Heart right ventricle (tissue), 16 donors: ENCODE data around the gene PIERCE2. TPM values are rescaled to one million over a fixed set of nuclear protein-coding genes. Genes with fewer than 3 reads are reported as not detected.

ENCODE experiments used
- ATAC-seq, 8 donors: fragments of 200-7000 bp; cut with Tn5 transposase; one replicate each; pipeline ENCODE4 v1.9.1; 2020; ENCODE audit warnings: mild to moderate bottlenecking in 8 of 8, moderate library complexity in 8 of 8, moderate number of reproducible peaks in 1 of 8
- DNase-seq, 2 donors: peaks; one replicate each; pipeline ENCODE4 v3.0.0-alpha.2; 2020
- H3K27ac ChIP-seq, 10 donors: fragments of 200-600 bp; sonication (generic) in 2 of 10; one replicate each; pipeline versions ENCODE4 v1.5.0 to v1.8.0; 2020 to 2022; ENCODE audit warnings: mild to moderate bottlenecking in 3 of 10
- H3K27me3 ChIP-seq, 7 donors: fragments of 200-600 bp; one replicate each; pipeline ENCODE4 v1.8.0; 2021 to 2022; ENCODE audit warnings: mild to moderate bottlenecking in 2 of 7
- H3K36me3 ChIP-seq, 9 donors: fragments of 200-600 bp; sonication (generic) in 1 of 9; one replicate each; pipeline versions ENCODE4 v1.5.0 to v1.8.0; 2020 to 2022; ENCODE audit warnings: mild to moderate bottlenecking in 2 of 9
- H3K4me1 ChIP-seq, 9 donors: fragments of 200-600 bp; sonication (generic) in 1 of 9; one replicate each; pipeline versions ENCODE4 v1.5.0 to v1.8.0; 2020 to 2022; ENCODE audit warnings: mild to moderate bottlenecking in 4 of 9
- H3K4me3 ChIP-seq, 10 donors: fragments of 200-600 bp; sonication (generic) in 2 of 10; one replicate each; pipeline versions ENCODE4 v1.5.0 to v1.8.0; 2020 to 2022; ENCODE audit warnings: mild to moderate bottlenecking in 7 of 10, moderate library complexity in 2 of 10
- H3K9me3 ChIP-seq, 11 donors: fragments of 200-600 bp in 10 of 11; sonication (generic) in 2 of 11; one replicate each; pipeline versions ENCODE4 v1.5.0 to v1.8.0; 2013 to 2022; ENCODE audit warnings: mild to moderate bottlenecking in 2 of 11, control low read depth in 1 of 11, moderate library complexity in 1 of 11
- WGBS, 2 donors: extraction: QIAGEN DNeasy Blood & Tissue Kit; methylation state at CpG; one replicate each; pipeline ENCODE4 v1.1.7; 2013; ENCODE audit warnings: inconsistent platforms in 1 of 2; 5-methylcytosine and 5-hydroxymethylcytosine counted together
- intact Hi-C, 10 donors: fragments of 100-400 bp; cut with DNase I; formaldehyde crosslinking; loops; one replicate each; pipeline versions ENCODE4 v1.11.1 to v1.14.2; 2022
- microRNA-seq, 2 donors: library from miRNA; unstranded; fragments of <30 nt; microRNA quantifications; one replicate each; pipeline ENCODE4 v1.2.0, GENCODE V29; 2021
- polyA plus RNA-seq, 2 donors: library from polyadenylated mRNA; stranded (reverse); fragments of 200-250 nt; gene quantifications; one replicate each; pipeline ENCODE4 v1.2.3, GENCODE V29; 2013
- total RNA-seq, 10 donors: library from RNA; stranded (reverse); fragmentation: NEBNext Ultra II Directional in 3 of 10; extraction: Animal tissue kit (Norgen Biotek cat#: 25700) in 3 of 10; gene quantifications; one replicate each; pipeline versions ENCODE4 v1.2.1 to v1.2.4, GENCODE V29; 2021 to 2023
- TF ChIP-seq, protein P1 (sequence below), 9 donors: fragments of 200-600 bp; sonication (generic) in 2 of 9; IDR thresholded peaks; one replicate each; pipeline versions ENCODE4 v1.5.0 to v1.8.0; 2021 to 2022; ENCODE audit warnings: antibody characterized with exemption in 9 of 9, mild to moderate bottlenecking in 5 of 9, moderate library complexity in 1 of 9
- donor health status: Arrhythmogenic right ventricular cardiomyopathy.
- donor health status: ischemic (EF 13 %, LVEDD 7.1; RV severe dilation, severe dysfunction).
- donor health status: healthy with polysubstance abuse.
- donor health status: DM: no; HTN: yes; CAD: no.
- donor health status: DM: no; HTN: no; CAD: no.
- donor health status: ischemic (EF 25% LVEDD 6.9; RV normal size, moderate dysfunction).
- donor health status: ischemic (EF 25% LVEDD 5.7; RV mildly dilated, moderate dysfunction).
- donor health status: healthy.
- donor health status: DM: yes; HTN: yes; CAD: no.
- donor health status: Ischemic cardiomyopathy.
- donor health status: ischemic (EF 35%, LVEDD 5.7; RV mildly dilated, moderate dysfunction).
- donor health status: nonischemic (EF 11% LVEDD 7.7; RV severe dilation, severe dysfunction).
- donor health status: DM: yes; HTN: yes; CAD: no.
- donor health status: PGD.
- donor health status: ischemic (EF 29% LVEDD 5.4; RV normal size, mild dysfunction).
- donor health status: nonischemic (EF 23%, LVEDD 6.1; RV moderate dilation, normal function).

Gene PIERCE2
- total and polyA plus RNA-seq, 12 donors: 3.0 to 11.6 (median 5.6) TPM

DNA sequence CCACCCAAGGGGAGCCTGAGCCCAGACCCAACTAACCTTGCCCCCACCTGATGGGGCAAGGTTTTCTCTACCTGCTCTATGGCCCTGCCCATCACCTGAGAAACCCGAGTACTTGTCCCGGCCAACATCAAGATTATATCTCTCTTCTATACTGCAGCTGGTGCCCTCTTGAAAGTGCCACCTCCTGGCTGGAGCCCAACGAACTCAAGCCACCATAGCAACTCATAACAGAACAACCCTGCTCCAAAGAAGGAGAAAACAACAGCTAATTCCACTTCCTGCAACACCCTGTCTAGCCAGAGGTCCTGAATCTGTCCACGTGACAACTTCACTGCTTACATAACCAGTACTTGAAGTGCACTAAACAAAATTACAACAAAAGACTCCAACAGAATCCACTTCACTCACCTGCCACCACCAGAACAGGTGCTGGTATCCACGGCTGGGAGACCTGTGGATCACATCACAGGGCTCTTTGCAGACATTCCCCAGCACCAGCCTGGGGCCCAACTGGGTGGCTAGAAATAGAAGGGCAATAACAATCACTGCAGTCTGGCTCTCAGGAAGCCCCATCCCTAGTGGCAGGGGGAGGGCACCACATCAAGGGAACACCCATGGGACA, 49.2 kb downstream of the PIERCE2 start:
- peaks cover 0 to 24% (median 4%) of the 10 kb centered on the region in 11 donors for H3K9me3 ChIP-seq
- ATAC-seq (no peak), DNase-seq (no peak)
- 88 to 90% methylated on average over 5 of the region's 5 CpGs for WGBS, 2 donors
- no peaks in the 10 kb centered on the region for H3K4me1 ChIP-seq
- intact Hi-C loops: no loop called here
- H3K27me3 ChIP-seq: no peaks in the 10 kb centered on the region
- H3K36me3 ChIP-seq: no peaks in the 10 kb centered on the region
- H3K4me3 ChIP-seq: no peak overlapping the region
- no peak overlapping the region for H3K27ac ChIP-seq
- TF ChIP-seq, protein P1, sequence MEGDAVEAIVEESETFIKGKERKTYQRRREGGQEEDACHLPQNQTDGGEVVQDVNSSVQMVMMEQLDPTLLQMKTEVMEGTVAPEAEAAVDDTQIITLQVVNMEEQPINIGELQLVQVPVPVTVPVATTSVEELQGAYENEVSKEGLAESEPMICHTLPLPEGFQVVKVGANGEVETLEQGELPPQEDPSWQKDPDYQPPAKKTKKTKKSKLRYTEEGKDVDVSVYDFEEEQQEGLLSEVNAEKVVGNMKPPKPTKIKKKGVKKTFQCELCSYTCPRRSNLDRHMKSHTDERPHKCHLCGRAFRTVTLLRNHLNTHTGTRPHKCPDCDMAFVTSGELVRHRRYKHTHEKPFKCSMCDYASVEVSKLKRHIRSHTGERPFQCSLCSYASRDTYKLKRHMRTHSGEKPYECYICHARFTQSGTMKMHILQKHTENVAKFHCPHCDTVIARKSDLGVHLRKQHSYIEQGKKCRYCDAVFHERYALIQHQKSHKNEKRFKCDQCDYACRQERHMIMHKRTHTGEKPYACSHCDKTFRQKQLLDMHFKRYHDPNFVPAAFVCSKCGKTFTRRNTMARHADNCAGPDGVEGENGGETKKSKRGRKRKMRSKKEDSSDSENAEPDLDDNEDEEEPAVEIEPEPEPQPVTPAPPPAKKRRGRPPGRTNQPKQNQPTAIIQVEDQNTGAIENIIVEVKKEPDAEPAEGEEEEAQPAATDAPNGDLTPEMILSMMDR (IDR thresholded peaks at IDR 0.05): no peak

DNA sequence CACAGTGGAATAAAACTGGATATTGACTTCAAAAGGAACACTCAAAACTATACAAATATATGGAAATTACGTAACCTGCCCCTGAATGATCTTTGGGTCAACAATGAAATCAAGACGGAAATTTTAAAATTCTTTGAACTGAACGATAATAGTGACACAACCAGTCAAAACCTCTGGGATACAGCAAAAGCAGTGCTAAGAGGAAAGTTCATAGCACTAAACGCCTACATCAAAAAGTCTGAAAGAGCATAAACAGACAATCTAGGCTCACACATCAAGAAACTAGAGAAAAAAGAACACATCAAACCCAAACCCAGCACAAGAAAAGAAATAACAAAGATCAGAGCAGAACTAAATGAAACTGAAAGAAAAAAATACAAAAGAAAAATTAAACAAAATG, 53.2 kb downstream of the PIERCE2 start:
- Histone ChIP-seq H3K27ac (no peak overlapping the region), H3K36me3 (no peaks in the 10 kb centered on the region), H3K9me3 (peaks cover 0 to 31% (median 4%) of the 10 kb centered on the region in 11 donors), H3K4me1 (no peaks in the 10 kb centered on the region), H3K4me3 (no peak overlapping the region), H3K27me3 (no peaks in the 10 kb centered on the region)
- no peak for ATAC-seq
- TF ChIP-seq, protein P1 (IDR thresholded peaks at IDR 0.05): no peak
- intact Hi-C loops: no loop called here
- no peak for DNase-seq
- WGBS, 2 donors: 93 to 99% methylated on average over 4 of the region's 4 CpGs

DNA sequence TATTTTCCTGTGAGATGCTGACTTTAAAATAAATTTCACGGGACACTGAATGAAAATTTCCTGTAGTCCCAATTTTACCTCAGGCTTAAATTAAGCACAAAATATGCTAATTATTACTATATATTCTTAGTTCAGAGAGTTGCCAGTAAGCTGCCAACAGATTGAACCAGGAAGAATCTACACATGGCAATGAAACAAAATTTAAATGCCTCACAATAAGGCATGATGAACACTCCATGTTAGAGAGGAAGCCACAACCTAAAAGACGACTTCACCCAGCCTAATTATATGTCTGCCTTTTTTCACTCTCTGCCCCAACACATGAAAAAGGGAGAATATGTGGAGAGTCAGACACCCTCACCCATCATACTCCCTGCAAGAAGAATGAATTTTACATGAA, 60.0 kb downstream of the PIERCE2 start:
- intact Hi-C loops: no loop called here
- DNase-seq: no peak
- WGBS, 2 donors: 80 to 92% methylated on average over 2 of the region's 2 CpGs
- TF ChIP-seq, protein P1 (IDR thresholded peaks at IDR 0.05): no peak
- ATAC-seq: no peak
- no peaks in the 10 kb centered on the region for H3K4me1 ChIP-seq
- H3K27me3 ChIP-seq: no peaks in the 10 kb centered on the region
- H3K4me3 ChIP-seq: no peak overlapping the region
- no peaks in the 10 kb centered on the region for H3K36me3 ChIP-seq
- no peak overlapping the region for H3K27ac ChIP-seq
- H3K9me3 ChIP-seq: peaks cover 0 to 8% (median 0%) of the 10 kb centered on the region in 11 donors

Small RNAs within 50 kb of the gene (microRNA-seq; reads per million reads assigned to microRNA genes)
- gene MIR628: 427 to 461 reads per million in 2 donors

Other genes with a start within 250 kb of the PIERCE2 start
- 10 to 100 TPM; 38.0 to 53.1 (median 40.5) TPM for gene RSL24D1, start 211.6 kb upstream of the PIERCE2 start, total RNA-seq
- 10 to 100 TPM; 32.3 to 44.2 TPM for gene RSL24D1, start 211.6 kb upstream of the PIERCE2 start, polyA plus RNA-seq
- 10 to 100 TPM in 2 of 10 donors, 1 to 10 TPM in 8; 3.0 to 13.9 (median 4.3) TPM for gene RAB27A, start 118.7 kb upstream of the PIERCE2 start, total RNA-seq
- gene RAB27A, start 118.7 kb upstream of the PIERCE2 start, polyA plus RNA-seq: 1 to 10 TPM; 3.0 to 6.3 TPM
- gene PIGBOS1, start 89.4 kb upstream of the PIERCE2 start, total RNA-seq: 1 to 10 TPM; 3.3 to 8.7 (median 7.4) TPM
- 10 to 100 TPM; 17.7 to 20.5 TPM for gene PIGBOS1, start 89.4 kb upstream of the PIERCE2 start, polyA plus RNA-seq
- gene PIGB, start 89.3 kb upstream of the PIERCE2 start, total RNA-seq: 1 to 10 TPM; 1.4 to 4.3 (median 3.1) TPM
- gene PIGB, start 89.3 kb upstream of the PIERCE2 start, polyA plus RNA-seq: 1 to 10 TPM; 2.7 to 9.9 TPM
- gene CCPG1, start 136 bp upstream of the PIERCE2 start, total RNA-seq: 100 to 1,000 TPM in 1 of 10 donors, 10 to 100 TPM in 9; 71.2 to 106 (median 88.2) TPM
- gene CCPG1, start 136 bp upstream of the PIERCE2 start, polyA plus RNA-seq: 10 to 100 TPM; 24.5 to 32.8 TPM
- gene DNAAF4, start 99.7 kb downstream of the PIERCE2 start, total RNA-seq: 1 to 10 TPM in 1 of 10 donors, under 1 TPM in 7, not detected in 2; 0.34 to 1.8 (median 0.58) TPM
- 1 to 10 TPM; 1.5 to 1.6 TPM for gene DNAAF4, start 99.7 kb downstream of the PIERCE2 start, polyA plus RNA-seq
- 1 to 10 TPM; 2.7 to 9.5 (median 4.3) TPM for gene PYGO1, start 179.8 kb downstream of the PIERCE2 start, total RNA-seq
- gene PYGO1, start 179.8 kb downstream of the PIERCE2 start, polyA plus RNA-seq: 1 to 10 TPM in 1 of 2 donors, under 1 TPM in 1; 0.81 to 1.2 TPM